ENCODE results near the gene DHRS7B.

GRCh38 chr17:21223086-21223485 lies 96.3 kb downstream of the DHRS7B start:
- TF ChIP-seq CTCF (IDR thresholded peaks at IDR 0.05): no peak
- TF ChIP-seq POLR2A (IDR thresholded peaks at IDR 0.05): no peak

Data from heart left ventricle (tissue), 13 donors.